ENCODE measurements around the gene ARL8A. TPM values are rescaled to one million over a fixed set of nuclear protein-coding genes. Genes with fewer than 3 reads are reported as not detected.
A peak's percentile ranks its signal among the peaks of the same experiment; 100 is the strongest.

ARL8A gene
- total and polyA plus RNA-seq, 4 donors, result 8.4 to 25.7 (median 20.2) TPM

GRCh38 chr1:202161151-202162046, 16.9 kb upstream of the ARL8A start:
- Histone ChIP-seq H3K9me3 (ENCODE audit: control insufficient read depth in 4 of 4, low read length in 3 of 4) (no peaks in the 10 kb centered on the region), H3K27ac (ENCODE audit: low read depth in 1 of 2, low read length in 2 of 2) (peak overlapping the region; percentile 1 to 32), H3K36me3 (ENCODE audit: control insufficient read depth in 4 of 4, insufficient read depth in 3 of 4, low read depth in 1 of 4, low read length in 3 of 4) (no peaks in the 10 kb centered on the region), H3K4me3 (ENCODE audit: low read depth in 1 of 3, low read length in 3 of 3) (no peak overlapping the region), H3K27me3 (ENCODE audit: control insufficient read depth in 4 of 4, insufficient read depth in 4 of 4, low read length in 3 of 4) (no peaks in the 10 kb centered on the region), H3K9ac (ENCODE audit: low read depth in 1 of 2, low read length in 2 of 2) (no peak overlapping the region), H3K4me1 (ENCODE audit: control insufficient read depth in 4 of 4, insufficient read depth in 4 of 4, low read length in 3 of 4) (peaks cover 0 to 3% (median under 1%) of the 10 kb centered on the region in 4 donors)
- 78% methylated on average over 22 of the region's 22 CpGs for WGBS
- TF ChIP-seq MAX (IDR thresholded peaks at IDR 0.05), result no peak
- TF ChIP-seq RXRA (IDR thresholded peaks at IDR 0.05), result no peak
- TF ChIP-seq CTCF (IDR thresholded peaks at IDR 0.05; ENCODE audit: low read depth, low read length, missing input control), result no peak
- no peak for TF ChIP-seq HNF4A (conservative IDR thresholded peaks at IDR 0.05)
- TF ChIP-seq GABPA (IDR thresholded peaks at IDR 0.05 in 1 of 2, conservative IDR thresholded peaks at IDR 0.05 in 1 of 2), result no peak
- no peak for DNase-seq (ENCODE audit: low spot score)

- no peak for DNase-seq (ENCODE audit: low spot score)
- H3K27me3 ChIP-seq (ENCODE audit: control insufficient read depth in 4 of 4, insufficient read depth in 4 of 4, low read length in 3 of 4), result no peaks in the 10 kb centered on the region
- peaks cover 0 to 4% (median under 1%) of the 10 kb centered on the region in 4 donors for H3K4me1 ChIP-seq (ENCODE audit: control insufficient read depth in 4 of 4, insufficient read depth in 4 of 4, low read length in 3 of 4)
- H3K4me3 ChIP-seq (ENCODE audit: low read depth in 1 of 3, low read length in 3 of 3), result peak within 1 kb of the TSS in 2 of 3 donors; percentile 3 to 7
- TF ChIP-seq CTCF (IDR thresholded peaks at IDR 0.05; ENCODE audit: low read depth, low read length, missing input control) (peak; percentile 23), GABPA (IDR thresholded peaks at IDR 0.05 in 1 of 2, conservative IDR thresholded peaks at IDR 0.05 in 1 of 2) (no peak), FOXA2 (IDR thresholded peaks at IDR 0.05) (no peak), MAX (IDR thresholded peaks at IDR 0.05) (no peak), HNF4G (IDR thresholded peaks at IDR 0.05) (no peak)
- no peaks in the 10 kb centered on the region for H3K9me3 ChIP-seq (ENCODE audit: control insufficient read depth in 4 of 4, low read length in 3 of 4)
- WGBS, result 76% methylated on average over 17 of the region's 17 CpGs
- peak within 1 kb of the TSS; percentile 32 to 48 for H3K27ac ChIP-seq (ENCODE audit: low read depth in 1 of 2, low read length in 2 of 2)
- no peaks in the 10 kb centered on the region for H3K36me3 ChIP-seq (ENCODE audit: control insufficient read depth in 4 of 4, insufficient read depth in 3 of 4, low read depth in 1 of 4, low read length in 3 of 4)
- peak within 1 kb of the TSS in 1 of 2 donors; percentile 33 for H3K9ac ChIP-seq (ENCODE audit: low read depth in 1 of 2, low read length in 2 of 2)
Observed at GRCh38 chr1:202160377-202160940, 15.9 kb upstream of the ARL8A start, which contains the start of gene PTPN7. TSS of gene PTPN7 (minus strand) at chr1:202160602. CDS start at chr1:202159402, 1,200 bp downstream.
